ENCODE results near the gene RNF208.

- TF ChIP-seq, protein P1, sequence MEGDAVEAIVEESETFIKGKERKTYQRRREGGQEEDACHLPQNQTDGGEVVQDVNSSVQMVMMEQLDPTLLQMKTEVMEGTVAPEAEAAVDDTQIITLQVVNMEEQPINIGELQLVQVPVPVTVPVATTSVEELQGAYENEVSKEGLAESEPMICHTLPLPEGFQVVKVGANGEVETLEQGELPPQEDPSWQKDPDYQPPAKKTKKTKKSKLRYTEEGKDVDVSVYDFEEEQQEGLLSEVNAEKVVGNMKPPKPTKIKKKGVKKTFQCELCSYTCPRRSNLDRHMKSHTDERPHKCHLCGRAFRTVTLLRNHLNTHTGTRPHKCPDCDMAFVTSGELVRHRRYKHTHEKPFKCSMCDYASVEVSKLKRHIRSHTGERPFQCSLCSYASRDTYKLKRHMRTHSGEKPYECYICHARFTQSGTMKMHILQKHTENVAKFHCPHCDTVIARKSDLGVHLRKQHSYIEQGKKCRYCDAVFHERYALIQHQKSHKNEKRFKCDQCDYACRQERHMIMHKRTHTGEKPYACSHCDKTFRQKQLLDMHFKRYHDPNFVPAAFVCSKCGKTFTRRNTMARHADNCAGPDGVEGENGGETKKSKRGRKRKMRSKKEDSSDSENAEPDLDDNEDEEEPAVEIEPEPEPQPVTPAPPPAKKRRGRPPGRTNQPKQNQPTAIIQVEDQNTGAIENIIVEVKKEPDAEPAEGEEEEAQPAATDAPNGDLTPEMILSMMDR (IDR thresholded peaks at IDR 0.05; ENCODE audit: insufficient read depth, low read length, poor library complexity, severe bottlenecking): no peak
- no peak for TF ChIP-seq EZH2phosphoT487 (conservative IDR thresholded peaks at IDR 0.05; ENCODE audit: low read length)
Measured at GRCh38 chr9:137191691-137192447, 30.2 kb downstream of the RNF208 start.
